GM13977 (cell line): ENCODE results near the gene YBEY.
A peak's percentile ranks its signal among the peaks of the same experiment; 100 is the strongest.

Experiments used
- DNase-seq: peaks from one replicate; pipeline ENCODE4 v3.0.0; 2012; ENCODE audit warnings: low spot score
- in situ Hi-C: fragments of 300-500 bp; cut with MboI; formaldehyde crosslinking; loops from one replicate; pipeline ENCODE4 v1.12.0; 2022; ENCODE audit warnings: low sequenced_read_pairs, low pct_unique_long_range_greater_than_20kb, mixed read lengths, inconsistent platforms; ENCODE audit not compliant: unreplicated experiment
- TF ChIP-seq, protein P1 (sequence below): IDR thresholded peaks from 2 replicates; pipeline ENCODE4 v1.5.1; 2012; ENCODE audit warnings: mild to moderate bottlenecking, control low read depth; ENCODE audit not compliant: insufficient read depth; ENCODE audit errors: extremely low read depth, missing control alignments

YBEY gene

DNA sequence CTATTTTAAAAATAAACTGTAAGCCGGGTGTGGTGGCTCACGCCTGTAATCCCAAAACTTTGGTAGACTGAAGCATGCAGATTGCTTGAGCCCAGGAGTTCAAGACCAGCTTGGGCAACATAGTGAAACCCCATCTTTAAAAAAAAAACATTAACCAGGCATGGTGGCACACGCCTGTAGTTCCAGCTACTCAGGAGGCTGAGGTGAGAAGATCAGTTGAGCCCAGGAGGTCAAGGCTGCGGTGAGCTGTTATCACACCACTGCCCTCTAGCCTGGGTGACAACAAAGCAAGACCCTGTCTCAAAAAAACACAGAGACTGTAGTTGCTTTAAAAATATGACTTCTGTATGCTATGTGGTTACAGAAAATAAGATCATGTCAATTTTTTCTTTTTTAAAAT, 33.3 kb upstream of the YBEY start:
- TF ChIP-seq, protein P1, sequence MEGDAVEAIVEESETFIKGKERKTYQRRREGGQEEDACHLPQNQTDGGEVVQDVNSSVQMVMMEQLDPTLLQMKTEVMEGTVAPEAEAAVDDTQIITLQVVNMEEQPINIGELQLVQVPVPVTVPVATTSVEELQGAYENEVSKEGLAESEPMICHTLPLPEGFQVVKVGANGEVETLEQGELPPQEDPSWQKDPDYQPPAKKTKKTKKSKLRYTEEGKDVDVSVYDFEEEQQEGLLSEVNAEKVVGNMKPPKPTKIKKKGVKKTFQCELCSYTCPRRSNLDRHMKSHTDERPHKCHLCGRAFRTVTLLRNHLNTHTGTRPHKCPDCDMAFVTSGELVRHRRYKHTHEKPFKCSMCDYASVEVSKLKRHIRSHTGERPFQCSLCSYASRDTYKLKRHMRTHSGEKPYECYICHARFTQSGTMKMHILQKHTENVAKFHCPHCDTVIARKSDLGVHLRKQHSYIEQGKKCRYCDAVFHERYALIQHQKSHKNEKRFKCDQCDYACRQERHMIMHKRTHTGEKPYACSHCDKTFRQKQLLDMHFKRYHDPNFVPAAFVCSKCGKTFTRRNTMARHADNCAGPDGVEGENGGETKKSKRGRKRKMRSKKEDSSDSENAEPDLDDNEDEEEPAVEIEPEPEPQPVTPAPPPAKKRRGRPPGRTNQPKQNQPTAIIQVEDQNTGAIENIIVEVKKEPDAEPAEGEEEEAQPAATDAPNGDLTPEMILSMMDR: no peak
- no peak for DNase-seq
- in situ Hi-C loops: no loop called here

DNA sequence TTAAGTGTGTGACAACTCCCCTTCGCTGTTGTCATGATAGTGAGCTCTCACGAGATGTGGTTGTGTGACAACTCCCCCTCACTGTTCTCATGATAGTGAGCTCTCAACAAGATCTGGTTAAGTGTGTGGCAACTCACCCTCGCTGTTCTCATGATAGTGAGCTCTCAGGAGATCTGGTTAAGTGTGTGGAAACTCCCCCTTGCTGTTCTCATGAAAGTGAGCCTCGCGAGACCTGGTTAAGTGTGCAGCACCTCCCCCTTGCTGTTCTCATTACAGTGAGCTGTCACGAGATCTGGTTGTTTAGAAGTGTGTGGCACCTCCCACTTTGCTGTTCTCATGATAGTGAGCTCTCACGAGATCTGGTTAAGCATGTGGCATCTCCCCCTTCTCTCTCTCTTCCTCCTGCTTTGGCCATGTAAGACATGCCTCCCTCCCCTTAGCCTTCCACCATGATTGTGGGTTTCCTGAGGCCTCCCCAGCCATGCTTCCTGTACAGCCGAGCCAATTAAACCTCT, 32.5 kb upstream of the YBEY start:
- in situ Hi-C loops: no loop called here
- TF ChIP-seq, protein P1: no peak
- DNase-seq: no peak

GRCh38 chr21:46254208-46254975, 31.8 kb upstream of the YBEY start:
- in situ Hi-C loops: no loop called here
- TF ChIP-seq, protein P1: no peak
- DNase-seq: peak; percentile 65

- TF ChIP-seq, protein P1: no peak
- DNase-seq: no peak
- in situ Hi-C loops: no loop called here
Measured at GRCh38 chr21:46255166-46255565, 31.0 kb upstream of the YBEY start.

GRCh38 chr21:46255758-46256337, 30.3 kb upstream of the YBEY start:
- TF ChIP-seq, protein P1: no peak
- no peak for DNase-seq
- in situ Hi-C loops: no loop called here

DNA sequence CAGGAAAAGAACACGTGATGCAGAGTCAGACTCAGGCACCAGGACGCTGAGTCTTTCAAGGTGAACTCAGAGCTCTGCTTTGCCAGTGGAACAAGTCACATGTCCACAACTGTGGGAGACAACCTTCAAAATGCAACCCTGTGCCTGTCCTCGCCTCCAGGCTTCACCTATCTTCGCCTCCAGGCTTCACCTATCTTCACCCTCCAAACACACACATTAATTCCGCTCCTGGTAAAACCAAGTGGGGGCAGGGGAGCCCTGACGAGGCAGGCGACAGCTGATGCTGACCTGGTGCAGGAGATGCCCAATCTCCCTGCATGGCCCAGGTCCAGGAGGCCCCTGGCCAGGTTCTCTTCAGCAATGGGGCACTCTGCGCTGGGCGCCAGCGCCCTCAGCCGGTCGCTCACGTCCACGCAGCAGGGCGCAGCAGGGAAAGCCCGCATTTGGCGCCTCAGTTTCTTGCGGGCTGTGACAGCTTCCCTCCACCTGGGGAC, 29.6 kb upstream of the YBEY start:
- no peak for DNase-seq
- TF ChIP-seq, protein P1: no peak
- in situ Hi-C loops: no loop called here
